DND-41 (cell line): Measurements from ENCODE around the gene PUM1.

Experiments used
- ATAC-seq: fragments of 200-7000 bp; cut with Tn5 transposase; 3 replicates; pipeline ENCODE4 v1.9.1; 2021; ENCODE audit warnings: low read depth; ENCODE audit not compliant: insufficient read depth
- DNase-seq: peaks from one replicate; pipeline ENCODE4 v3.0.0-alpha.2; 2020
- H2AFZ ChIP-seq: 2 replicates; pipeline ENCODE4 v1.6.0; 2012; ENCODE audit warnings: low read depth, low read length
- H3K27ac ChIP-seq: 2 replicates; pipeline ENCODE4 v1.5.1; 2012; ENCODE audit warnings: low read length, inconsistent platforms
- H3K27me3 ChIP-seq: fragments of 200-600 bp; sonication (generic); 2 replicates; pipeline ENCODE4 v1.6.0; 2012; ENCODE audit warnings: low read length, mild to moderate bottlenecking, inconsistent platforms; ENCODE audit not compliant: insufficient read depth, poor library complexity
- H3K36me3 ChIP-seq: 2 replicates; pipeline ENCODE4 v1.5.1; 2012; ENCODE audit warnings: low read length, inconsistent platforms; ENCODE audit not compliant: insufficient read depth
- H3K4me1 ChIP-seq: 2 replicates; pipeline ENCODE4 v1.5.1; 2012; ENCODE audit warnings: mild to moderate bottlenecking, low read length; ENCODE audit not compliant: insufficient read depth
- H3K4me2 ChIP-seq: 2 replicates; pipeline ENCODE4 v1.6.0; 2012; ENCODE audit warnings: mild to moderate bottlenecking, moderate library complexity, low read length, inconsistent platforms; ENCODE audit not compliant: insufficient read depth
- H3K4me3 ChIP-seq, 2 experiments: fragments of 200-600 bp in 1 of 2; shearing (Covaris generic) in 1 of 2; 2 replicates each; pipeline ENCODE4 v1.5.1; 2012 to 2016; ENCODE audit warnings: inconsistent platforms in 2 of 2, low read length in 2 of 2, mild to moderate bottlenecking in 2 of 2, low read depth in 1 of 2, moderate library complexity in 1 of 2
- H3K79me2 ChIP-seq: 2 replicates; pipeline ENCODE4 v1.6.0; 2012; ENCODE audit warnings: low read length, inconsistent platforms; ENCODE audit not compliant: insufficient read depth
- H3K9ac ChIP-seq: 2 replicates; pipeline ENCODE4 v1.6.0; 2012; ENCODE audit warnings: low read depth, mild to moderate bottlenecking, inconsistent platforms, low read length, moderate library complexity
- H3K9me3 ChIP-seq: 2 replicates; pipeline ENCODE4 v1.5.1; 2012; ENCODE audit warnings: low read length, moderate library complexity, mild to moderate bottlenecking, inconsistent platforms; ENCODE audit not compliant: insufficient read depth, severe bottlenecking
- H4K20me1 ChIP-seq: 2 replicates; pipeline ENCODE4 v1.6.0; 2012; ENCODE audit warnings: low read length; ENCODE audit not compliant: insufficient read depth
- CTCF ChIP-seq: IDR thresholded peaks from 2 replicates; pipeline ENCODE4 v1.5.1; 2012; ENCODE audit warnings: borderline replicate concordance, low read length, moderate library complexity, mild to moderate bottlenecking; ENCODE audit not compliant: poor library complexity, severe bottlenecking; ENCODE audit errors: extremely low read depth
- EZH2 ChIP-seq: IDR thresholded peaks from 3 replicates; pipeline ENCODE4 v1.6.1; 2012; ENCODE audit warnings: borderline replicate concordance, low read depth, mild to moderate bottlenecking, moderate library complexity, low read length, inconsistent platforms; ENCODE audit not compliant: severe bottlenecking

Gene PUM1

GRCh38 chr1:30957560-30958222 lies 107.8 kb downstream of the PUM1 start:
- DNase-seq, result no peak

GRCh38 chr1:30955448-30956015 lies 110.0 kb downstream of the PUM1 start:
- DNase-seq, result no peak
- H3K4me3 ChIP-seq, result no peak overlapping the region
- TF ChIP-seq EZH2, result no peak
- TF ChIP-seq CTCF, result no peak
- H3K4me2 ChIP-seq, result no peak overlapping the region
- H3K79me2 ChIP-seq, result peaks cover 64% of the 10 kb centered on the region
- no peaks in the 10 kb centered on the region for H3K9me3 ChIP-seq
- no peak overlapping the region for H3K27ac ChIP-seq
- peaks cover 51% of the 10 kb centered on the region for H4K20me1 ChIP-seq
- H3K4me1 ChIP-seq, result no peaks in the 10 kb centered on the region
- no peaks in the 10 kb centered on the region for H3K27me3 ChIP-seq
- H3K9ac ChIP-seq, result no peak overlapping the region
- H2AFZ ChIP-seq, result no peak overlapping the region
- ATAC-seq, result no peak
- H3K36me3 ChIP-seq, result peaks cover 95% of the 10 kb centered on the region

More at GRCh38 chr1:30957560-30958222, 107.8 kb downstream of the PUM1 start:
- no peaks in the 10 kb centered on the region for H3K9me3 ChIP-seq
- no peak overlapping the region for H3K4me2 ChIP-seq
- no peak overlapping the region for H2AFZ ChIP-seq
- H4K20me1 ChIP-seq, result peaks cover 54% of the 10 kb centered on the region
- no peak for ATAC-seq
- peaks cover 96% of the 10 kb centered on the region for H3K36me3 ChIP-seq
- peaks cover 71% of the 10 kb centered on the region for H3K79me2 ChIP-seq
- no peaks in the 10 kb centered on the region for H3K4me1 ChIP-seq
- H3K27ac ChIP-seq, result no peak overlapping the region
- H3K9ac ChIP-seq, result no peak overlapping the region
- no peak for TF ChIP-seq EZH2
- TF ChIP-seq CTCF, result no peak
- no peaks in the 10 kb centered on the region for H3K27me3 ChIP-seq
- H3K4me3 ChIP-seq, result no peak overlapping the region

GRCh38 chr1:30953685-30954084 lies 111.8 kb downstream of the PUM1 start:
- Histone ChIP-seq H3K9me3 (no peaks in the 10 kb centered on the region), H4K20me1 (peaks cover 39% of the 10 kb centered on the region), H3K4me2 (no peak overlapping the region), H3K27me3 (no peaks in the 10 kb centered on the region), H3K36me3 (peaks cover 92% of the 10 kb centered on the region), H3K27ac (no peak overlapping the region), H3K4me1 (no peaks in the 10 kb centered on the region), H2AFZ (no peak overlapping the region), H3K4me3 (no peak overlapping the region), H3K9ac (no peak overlapping the region), H3K79me2 (peaks cover 47% of the 10 kb centered on the region)
- DNase-seq (no peak), ATAC-seq (no peak)
- no peak for TF ChIP-seq CTCF
- TF ChIP-seq EZH2, result no peak
